Body of pancreas (tissue), 4 donors: ENCODE data around the gene OXLD1. TPM values are rescaled to one million over a fixed set of nuclear protein-coding genes. Genes with fewer than 3 reads are reported as not detected.

ENCODE experiments used
- ATAC-seq: fragments of 150-250 bp; one replicate; pipeline ENCODE4 v1.9.1; 2016
- DNase-seq, 4 donors: peaks; one replicate each; pipeline ENCODE4 v3.0.0-alpha.2; 2019
- H3K27ac ChIP-seq, 4 donors: fragments of 200-600 bp; sonication (generic); 1 replicate in 3 of 4; 2 replicates in 1 of 4; pipeline versions ENCODE4 v1.5.1 to v1.6.1; 2016 to 2019; ENCODE audit warnings: mild to moderate bottlenecking in 1 of 4, mixed read lengths in 1 of 4, moderate library complexity in 1 of 4
- H3K27me3 ChIP-seq, 2 donors: fragments of 200-600 bp; sonication (generic); one replicate each; pipeline ENCODE4 v1.6.0; 2016; ENCODE audit warnings: mild to moderate bottlenecking in 1 of 2
- H3K36me3 ChIP-seq, 2 donors: fragments of 200-600 bp; sonication (generic); replicated peaks in 1 of 2; 2 replicates each; pipeline ENCODE4 v1.5.1; 2016; ENCODE audit warnings: low read depth in 2 of 2; ENCODE audit not compliant: insufficient read depth in 1 of 2
- H3K4me1 ChIP-seq: fragments of 200-600 bp; sonication (generic); one replicate; pipeline ENCODE4 v1.6.0; 2016
- H3K4me3 ChIP-seq, 2 donors: fragments of 200-600 bp; sonication (generic); 1 replicate in 1 of 2; 2 replicates in 1 of 2; pipeline ENCODE4 v1.5.1; 2016 to 2019
- H3K9me3 ChIP-seq, 3 donors: fragments of 200-600 bp; sonication (generic); 1 replicate in 2 of 3; 2 replicates in 1 of 3; pipeline ENCODE4 v1.5.1; 2016
- POLR2A ChIP-seq, 3 donors: fragments of 450-650 bp; IDR thresholded peaks; one replicate each; pipeline ENCODE4 v1.6.1; 2016; ENCODE audit warnings: antibody characterized with exemption in 3 of 3, mild to moderate bottlenecking in 2 of 3
- WGBS, 2 donors: methylation state at CpG; one replicate each; pipeline ENCODE4 v1.1.5; 2017; 5-methylcytosine and 5-hydroxymethylcytosine counted together
- intact Hi-C: fragments of 100-400 bp; cut with DNase I; formaldehyde crosslinking; loops from one replicate; pipeline ENCODE4 v1.15.1; 2023
- microRNA-seq, 2 donors: library from miRNA; unstranded; fragments of <30 nt; microRNA quantifications; one replicate each; pipeline ENCODE4, GENCODE V29; 2016; ENCODE audit warnings: borderline number of aligned reads in 2 of 2, borderline replicate concordance in 2 of 2
- small RNA-seq: library from RNA; depleted of rRNA; stranded (forward); fragments of <200 nt; gene quantifications from one replicate; pipeline ENCODE3, GENCODE V24; 2016
- total RNA-seq, 2 donors: library from RNA; depleted of rRNA; stranded (reverse); fragments of >200 nt; gene quantifications; one replicate each; pipeline ENCODE4 v1.1.0, GENCODE V29; 2016
- TF ChIP-seq, protein P1 (sequence below), 7 experiments: fragments of 450-650 bp in 4 of 7; fragments of 200-600 bp in 3 of 7; sonication (generic) in 3 of 7; IDR thresholded peaks; one replicate each; pipeline ENCODE4 v1.5.1; 2016 to 2019; ENCODE audit warnings: antibody characterized with exemption in 7 of 7

Gene OXLD1
- total RNA-seq, 2 donors from 2014 or later: 18.1 to 23.3 TPM

DNA sequence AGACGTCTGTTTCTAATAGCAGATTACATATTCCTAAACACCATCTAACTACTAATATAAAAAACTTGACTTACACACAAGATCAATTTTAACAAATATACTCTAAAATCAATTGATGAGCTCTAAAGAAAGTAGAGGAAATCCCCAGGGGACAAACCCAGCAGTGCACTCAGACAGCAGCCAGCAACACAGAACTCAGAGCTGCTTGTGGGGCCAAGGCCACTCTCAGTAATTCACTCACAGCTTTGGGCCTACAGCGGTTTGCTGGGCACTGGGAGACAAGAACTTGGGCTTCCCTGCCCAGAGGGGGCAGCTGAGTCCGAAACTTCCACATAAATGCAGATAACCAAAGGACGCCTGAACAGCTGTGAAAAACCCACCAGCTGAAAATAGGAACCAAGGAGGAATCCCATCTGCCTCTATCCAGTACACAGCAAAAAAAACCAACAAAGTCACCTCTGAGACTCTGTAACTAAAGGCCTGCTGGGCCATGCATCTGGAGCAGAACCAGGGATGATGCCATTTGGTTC is 50.9 kb downstream of the OXLD1 start:
- intact Hi-C loops: no loop called here
- DNase-seq: no peak
- Histone ChIP-seq H3K27me3 (no peaks in the 10 kb centered on the region), H3K36me3 (peaks cover 0 to 8% of the 10 kb centered on the region in 2 donors), H3K27ac (no peak overlapping the region), H3K4me1 (no peaks in the 10 kb centered on the region), H3K9me3 (no peaks in the 10 kb centered on the region), H3K4me3 (no peak overlapping the region)
- 86 to 92% methylated on average over 1 to 4 of the region's 4 CpGs for WGBS, 2 donors
- no peak for TF ChIP-seq POLR2A (IDR thresholded peaks at IDR 0.05)
- TF ChIP-seq, protein P1, sequence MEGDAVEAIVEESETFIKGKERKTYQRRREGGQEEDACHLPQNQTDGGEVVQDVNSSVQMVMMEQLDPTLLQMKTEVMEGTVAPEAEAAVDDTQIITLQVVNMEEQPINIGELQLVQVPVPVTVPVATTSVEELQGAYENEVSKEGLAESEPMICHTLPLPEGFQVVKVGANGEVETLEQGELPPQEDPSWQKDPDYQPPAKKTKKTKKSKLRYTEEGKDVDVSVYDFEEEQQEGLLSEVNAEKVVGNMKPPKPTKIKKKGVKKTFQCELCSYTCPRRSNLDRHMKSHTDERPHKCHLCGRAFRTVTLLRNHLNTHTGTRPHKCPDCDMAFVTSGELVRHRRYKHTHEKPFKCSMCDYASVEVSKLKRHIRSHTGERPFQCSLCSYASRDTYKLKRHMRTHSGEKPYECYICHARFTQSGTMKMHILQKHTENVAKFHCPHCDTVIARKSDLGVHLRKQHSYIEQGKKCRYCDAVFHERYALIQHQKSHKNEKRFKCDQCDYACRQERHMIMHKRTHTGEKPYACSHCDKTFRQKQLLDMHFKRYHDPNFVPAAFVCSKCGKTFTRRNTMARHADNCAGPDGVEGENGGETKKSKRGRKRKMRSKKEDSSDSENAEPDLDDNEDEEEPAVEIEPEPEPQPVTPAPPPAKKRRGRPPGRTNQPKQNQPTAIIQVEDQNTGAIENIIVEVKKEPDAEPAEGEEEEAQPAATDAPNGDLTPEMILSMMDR (IDR thresholded peaks at IDR 0.05): no peak
- ATAC-seq: no peak

Small RNA genes lying within 50 kb of the gene (microRNA-seq; reads per million reads assigned to microRNA genes)
- 0 to 0.47 reads per million in 2 donors for gene MIR6786

Small RNA genes lying within 50 kb of the gene (small RNA-seq; reads per million reads assigned to genes)
- gene MIR6786: not detected

Other genes starting within 250 kb of the OXLD1 start
- 1,000 to 10,000 TPM; 1,634 to 1,790 TPM for gene ACTG1, start 153.8 kb downstream of the OXLD1 start, total RNA-seq
- 10 to 100 TPM in 1 of 2 donors, 1 to 10 TPM in 1; 7.0 to 13.5 TPM for gene FSCN2, start 138.2 kb downstream of the OXLD1 start, total RNA-seq
- 10 to 100 TPM; 27.8 to 50.4 TPM for gene FAAP100, start 114.3 kb downstream of the OXLD1 start, total RNA-seq
- 10 to 100 TPM; 43.8 to 63.0 TPM for gene NPLOC4, start 29.5 kb downstream of the OXLD1 start, total RNA-seq
- gene TSPAN10, start 29.4 kb downstream of the OXLD1 start, total RNA-seq: 1 to 10 TPM; 1.0 to 5.3 TPM
- not detected for gene PDE6G, start 10.1 kb downstream of the OXLD1 start, total RNA-seq
- gene CCDC137, start 132 bp upstream of the OXLD1 start, total RNA-seq: 10 to 100 TPM in 1 of 2 donors, 1 to 10 TPM in 1; 6.2 to 21.4 TPM
- 10 to 100 TPM; 22.8 to 47.1 TPM for gene ARL16, start 17.2 kb upstream of the OXLD1 start, total RNA-seq
- 10 to 100 TPM; 60.7 to 66.9 TPM for gene HGS, start 17.4 kb upstream of the OXLD1 start, total RNA-seq
- gene MRPL12, start 36.8 kb upstream of the OXLD1 start, total RNA-seq: 10 to 100 TPM; 17.1 to 45.8 TPM
- 10 to 100 TPM; 15.8 to 18.9 TPM for gene SLC25A10, start 45.7 kb upstream of the OXLD1 start, total RNA-seq
- gene GCGR, start 137.5 kb upstream of the OXLD1 start, total RNA-seq: 1 to 10 TPM in 1 of 2 donors, under 1 TPM in 1; 0.52 to 5.3 TPM
- 10 to 100 TPM; 46.1 to 65.6 TPM for gene MCRIP1, start 166.7 kb upstream of the OXLD1 start, total RNA-seq
- not detected for gene PPP1R27, start 168.4 kb upstream of the OXLD1 start, total RNA-seq
- 1,000 to 10,000 TPM; 1,462 to 4,394 TPM for gene P4HB, start 193.9 kb upstream of the OXLD1 start, total RNA-seq
- 100 to 1,000 TPM; 109 to 141 TPM for gene ARHGDIA, start 204.7 kb upstream of the OXLD1 start, total RNA-seq
- gene ALYREF, start 225.0 kb upstream of the OXLD1 start, total RNA-seq: 10 to 100 TPM; 17.1 to 72.2 TPM
- gene ANAPC11, start 225.1 kb upstream of the OXLD1 start, total RNA-seq: 100 to 1,000 TPM in 1 of 2 donors, 10 to 100 TPM in 1; 58.1 to 111 TPM
- 1 to 10 TPM in 1 of 2 donors, under 1 TPM in 1; 0.66 to 1.8 TPM for gene NPB, start 235.6 kb upstream of the OXLD1 start, total RNA-seq
- gene PCYT2, start 244.8 kb upstream of the OXLD1 start, total RNA-seq: 10 to 100 TPM; 13.0 to 25.1 TPM